ENCODE measurements around the gene OSBPL5.
A peak's percentile ranks its signal among the peaks of the same experiment; 100 is the strongest.

Gene OSBPL5

GRCh38 chr11:3193373-3194015 lies 28.4 kb upstream of the OSBPL5 start (continued):
- TF ChIP-seq ZNF24 (tag by site-specific recombination; IDR thresholded peaks at IDR 0.05) (no peak), KLF16 (tag by site-specific recombination; IDR thresholded peaks at IDR 0.05) (no peak)

DNA sequence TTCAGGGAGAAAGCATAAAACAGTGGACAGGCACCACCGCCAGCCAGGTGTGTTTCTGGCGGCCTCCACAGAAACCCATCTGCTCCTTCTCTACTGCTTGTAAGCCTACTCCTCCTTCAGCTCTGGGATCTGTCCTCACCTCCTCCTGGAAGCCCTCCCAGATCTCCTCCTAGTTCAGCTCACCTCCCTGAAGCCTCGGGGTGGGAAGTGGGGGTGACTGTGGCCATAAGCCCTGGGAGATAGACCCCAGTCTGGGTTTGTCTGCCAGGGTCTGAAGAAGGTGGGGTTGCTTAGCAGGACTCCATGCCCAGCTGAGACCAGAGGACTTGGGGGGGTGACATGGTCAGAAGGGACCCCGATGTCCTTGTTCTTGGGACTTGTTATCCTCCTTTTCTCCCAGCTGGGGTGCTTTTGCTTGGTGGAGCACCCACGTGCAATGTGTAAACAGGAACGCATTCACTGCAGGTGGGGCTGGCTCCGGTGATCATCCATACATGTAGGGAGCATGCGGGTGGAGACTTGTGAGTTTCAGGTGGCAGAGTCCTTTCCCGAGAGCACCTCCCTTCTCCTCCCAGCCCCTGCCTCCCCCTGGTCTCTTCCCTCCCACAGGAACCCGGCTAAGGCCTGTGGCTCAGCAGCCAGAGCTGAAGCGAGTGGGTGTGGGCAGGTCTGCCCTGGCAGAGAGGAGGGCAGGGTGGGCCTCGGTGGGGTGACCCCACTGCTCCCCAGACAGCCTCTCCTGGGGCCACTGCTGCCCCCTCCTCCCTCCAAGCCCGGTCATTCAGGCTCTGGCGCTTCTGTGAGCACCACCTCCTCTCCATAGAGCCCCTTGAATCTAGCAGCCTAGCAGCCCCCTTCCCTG lies 27.6 kb upstream of the OSBPL5 start:
- no peak overlapping the region for H3K4me3 ChIP-seq (ENCODE audit: low read depth, low read length)
- H3K36me3 ChIP-seq (ENCODE audit: control insufficient read depth in 2 of 2, insufficient read depth in 1 of 2, low read length in 2 of 2), result no peaks in the 10 kb centered on the region
- POLR2A ChIA-PET, result no interaction called here
- no peaks in the 10 kb centered on the region for H3K9me3 ChIP-seq (ENCODE audit: control insufficient read depth, insufficient read depth, low read depth, low read length)
- CTCF ChIA-PET, result interaction anchor here (1.1 kb wide), 1 partner anchor 24 kb away, joined by 3 read pairs; no protein-coding TSS in a partner anchor
- H3K4me1 ChIP-seq (ENCODE audit: control insufficient read depth, insufficient read depth, low read length), result no peaks in the 10 kb centered on the region
- no peak overlapping the region for H3K27ac ChIP-seq (ENCODE audit: extremely low read depth, low read depth, low read length)
- TF ChIP-seq EGR2 (tag by site-specific recombination; IDR thresholded peaks at IDR 0.05; ENCODE audit: low read depth) (peak; percentile 37; the same call in 1 of the 2 replicates), OVOL3 (tag by site-specific recombination; IDR thresholded peaks at IDR 0.05) (no peak), ZFHX2 (tag by site-specific recombination; conservative IDR thresholded peaks at IDR 0.05) (peak; percentile 26; the same call in 1 of the 2 replicates)

- Histone ChIP-seq H3K9me3 (ENCODE audit: control insufficient read depth, insufficient read depth, low read depth, low read length) (no peaks in the 10 kb centered on the region), H3K36me3 (ENCODE audit: control insufficient read depth in 2 of 2, insufficient read depth in 1 of 2, low read length in 2 of 2) (no peaks in the 10 kb centered on the region), H3K27ac (ENCODE audit: extremely low read depth, low read depth, low read length) (no peak overlapping the region), H3K4me1 (ENCODE audit: control insufficient read depth, insufficient read depth, low read length) (no peaks in the 10 kb centered on the region), H3K4me3 (ENCODE audit: low read depth, low read length) (no peak overlapping the region)
- CTCF ChIA-PET, result no interaction called here
- POLR2A ChIA-PET, result no interaction called here
- TF ChIP-seq ZNF704 (tag by site-specific recombination; IDR thresholded peaks at IDR 0.05) (no peak), KLF16 (tag by site-specific recombination; IDR thresholded peaks at IDR 0.05) (no peak), ZNF660 (tag by site-specific recombination; IDR thresholded peaks at IDR 0.05) (no peak), ZNF214 (tag by site-specific recombination; IDR thresholded peaks at IDR 0.05; ENCODE audit: borderline replicate concordance) (no peak), ZNF175 (tag by site-specific recombination; IDR thresholded peaks at IDR 0.05) (no peak), ZNF133 (tag by site-specific recombination; IDR thresholded peaks at IDR 0.05) (no peak), ZNF530 (tag by site-specific recombination; IDR thresholded peaks at IDR 0.05; ENCODE audit: low read depth) (no peak), ZNF302 (tag by site-specific recombination; IDR thresholded peaks at IDR 0.05; ENCODE audit: low read depth) (no peak), ZSCAN18 (tag by site-specific recombination; IDR thresholded peaks at IDR 0.05) (no peak), ZNF529 (tag by site-specific recombination; IDR thresholded peaks at IDR 0.05; ENCODE audit: insufficient replicate concordance) (no peak), KLF10 (tag by site-specific recombination; IDR thresholded peaks at IDR 0.05) (no peak), ZNF121 (tag by site-specific recombination; IDR thresholded peaks at IDR 0.05) (no peak)
Measured at GRCh38 chr11:3191586-3192324, 26.6 kb upstream of the OSBPL5 start.

Measured in HEK293 (cell line).